H1 (cell line): ENCODE measurements around the gene PROZ. TPM values are rescaled to one million over a fixed set of nuclear protein-coding genes. Genes with fewer than 3 reads are reported as not detected.

ENCODE experiments used
- CTCF ChIA-PET: fragments of 300-600 bp; sonication (Branson Sonifier 250); formaldehyde crosslinking; loops from one replicate; lab custom pipeline; 2021; ENCODE audit not compliant: partially characterized antibody; lab: Charles Lee
- POLR2A ChIA-PET: fragments of 300-600 bp; sonication (Branson Sonifier 250); formaldehyde crosslinking; loops from one replicate; lab custom pipeline; 2021; ENCODE audit warnings: inconsistent platforms; ENCODE audit not compliant: partially characterized antibody; lab: Charles Lee
- DNase-seq, 2 experiments: peaks; one replicate each; pipeline versions ENCODE4 v3.0.0 to v3.0.0-alpha.2; 2010 to 2022; ENCODE audit warnings: low spot score in 2 of 2, low read depth in 1 of 2, mixed read lengths in 1 of 2
- FAIRE-seq: peaks from 2 replicates; lab custom pipeline; 2011; peaks lifted over from hg19 to GRCh38; lab: Jason Lieb, UNC
- H2AFZ ChIP-seq: 2 replicates; pipeline ENCODE4 v1.8.1; 2012; ENCODE audit warnings: low read length, inconsistent platforms
- H2AK5ac ChIP-seq: 2 replicates; pipeline ENCODE4 v1.6.1; 2013; ENCODE audit warnings: low read depth, low read length
- H2BK120ac ChIP-seq: replicated peaks from 2 replicates; pipeline ENCODE3; 2013; ENCODE audit warnings: low read depth, low read length, inconsistent platforms
- H2BK12ac ChIP-seq: 2 replicates; pipeline ENCODE4 v1.6.1; 2013; ENCODE audit warnings: low read depth, low read length
- H2BK15ac ChIP-seq: 2 replicates; pipeline ENCODE4 v1.6.1; 2013; ENCODE audit warnings: low read length
- H2BK20ac ChIP-seq: 2 replicates; pipeline ENCODE4 v1.6.1; 2013; ENCODE audit warnings: low read length
- H2BK5ac ChIP-seq: 2 replicates; pipeline ENCODE4 v1.6.1; 2013; ENCODE audit warnings: low read depth, low read length
- H3K14ac ChIP-seq: 2 replicates; pipeline ENCODE4 v1.6.1; 2013; ENCODE audit warnings: inconsistent platforms; ENCODE audit not compliant: insufficient read length
- H3K18ac ChIP-seq: 2 replicates; pipeline ENCODE4 v1.6.1; 2013; ENCODE audit warnings: low read length; ENCODE audit errors: extremely low read depth
- H3K23ac ChIP-seq: 2 replicates; pipeline ENCODE4 v1.6.1; 2013; ENCODE audit warnings: inconsistent platforms; ENCODE audit not compliant: insufficient read length
- H3K23me2 ChIP-seq: 2 replicates; pipeline ENCODE4 v1.6.1; 2013; ENCODE audit warnings: low read depth, low read length
- H3K27ac ChIP-seq: 2 replicates; pipeline ENCODE4 v1.6.1; 2011; ENCODE audit warnings: low read depth, low read length, inconsistent platforms
- H3K27me3 ChIP-seq, 4 experiments: replicated peaks in 1 of 4; 1 replicate in 1 of 4; 2 replicates in 3 of 4; pipeline versions ENCODE4 v1.6.1 to v1.8.1; 2011 to 2013; ENCODE audit warnings: low read length in 3 of 4, mild to moderate bottlenecking in 3 of 4, inconsistent platforms in 2 of 4, mixed read lengths in 2 of 4, moderate library complexity in 1 of 4; ENCODE audit not compliant: control insufficient read depth in 3 of 4, insufficient read depth in 3 of 4; ENCODE audit errors: extremely low read depth in 1 of 4
- H3K36me3 ChIP-seq, 4 experiments: 2 replicates each; pipeline versions ENCODE4 v1.6.1 to v1.8.1; 2011 to 2013; ENCODE audit warnings: mild to moderate bottlenecking in 4 of 4, low read length in 3 of 4, moderate library complexity in 2 of 4, control low read depth in 1 of 4, inconsistent platforms in 1 of 4; ENCODE audit not compliant: insufficient read depth in 4 of 4, control insufficient read depth in 2 of 4
- H3K4ac ChIP-seq: replicated peaks from 2 replicates; pipeline ENCODE3; 2013; ENCODE audit warnings: low read length, low read depth, mixed read lengths, inconsistent platforms; ENCODE audit not compliant: insufficient read length
- H3K4me1 ChIP-seq, 4 experiments: replicated peaks in 1 of 4; 1 replicate in 1 of 4; 2 replicates in 3 of 4; pipeline versions ENCODE4 v1.6.1 to v1.8.1; 2011 to 2013; ENCODE audit warnings: low read length in 3 of 4, inconsistent platforms in 2 of 4, mixed read lengths in 1 of 4; ENCODE audit not compliant: insufficient read depth in 4 of 4, control insufficient read depth in 3 of 4
- H3K4me2 ChIP-seq, 2 experiments: 2 replicates each; pipeline versions ENCODE4 v1.6.1 to v1.8.1; 2011 to 2013; ENCODE audit warnings: low read depth in 2 of 2, low read length in 2 of 2, control low read depth in 1 of 2, inconsistent platforms in 1 of 2, mild to moderate bottlenecking in 1 of 2; ENCODE audit not compliant: insufficient read depth in 1 of 2
- H3K4me3 ChIP-seq, 4 experiments: fragments of 200-600, 300-600 bp in 1 of 4; sonication (generic), shearing (Covaris generic), sonication (Bioruptor Twin) in 1 of 4; 2 replicates each; pipeline versions ENCODE4 v1.5.1 to v1.8.1; 2011 to 2016; ENCODE audit warnings: low read length in 4 of 4, low read depth in 3 of 4, control low read depth in 2 of 4, inconsistent platforms in 2 of 4, mild to moderate bottlenecking in 2 of 4, mixed read lengths in 1 of 4, moderate library complexity in 1 of 4; ENCODE audit not compliant: insufficient read depth in 2 of 4; ENCODE audit errors: extremely low read depth in 1 of 4
- H3K56ac ChIP-seq: replicated peaks from 2 replicates; pipeline ENCODE3; 2013; ENCODE audit warnings: low read depth, mild to moderate bottlenecking, mixed read lengths, low read length, inconsistent platforms; ENCODE audit not compliant: insufficient read length
- H3K79me1 ChIP-seq: 2 replicates; pipeline ENCODE4 v1.6.1; 2013; ENCODE audit warnings: low read depth, low read length, control low read depth
- H3K79me2 ChIP-seq, 2 experiments: 2 replicates each; pipeline versions ENCODE4 v1.6.1 to v1.8.1; 2012 to 2013; ENCODE audit warnings: low read length in 2 of 2, mild to moderate bottlenecking in 2 of 2, inconsistent platforms in 1 of 2; ENCODE audit not compliant: insufficient read depth in 2 of 2, control insufficient read depth in 1 of 2
- H3K9ac ChIP-seq, 4 experiments: replicated peaks in 1 of 4; 1 replicate in 1 of 4; 2 replicates in 3 of 4; pipeline versions ENCODE4 v1.6.1 to v1.8.1; 2011 to 2013; ENCODE audit warnings: low read depth in 3 of 4, low read length in 3 of 4, control low read depth in 2 of 4, mild to moderate bottlenecking in 2 of 4, moderate library complexity in 2 of 4, inconsistent platforms in 1 of 4; ENCODE audit errors: extremely low read depth in 1 of 4
- H3K9me3 ChIP-seq, 2 experiments: 2 replicates each; pipeline versions ENCODE4 v1.6.1 to v1.8.1; 2012 to 2013; ENCODE audit warnings: mild to moderate bottlenecking in 2 of 2, moderate library complexity in 2 of 2, control low read depth in 1 of 2, inconsistent platforms in 1 of 2, low read depth in 1 of 2, low read length in 1 of 2, mixed read lengths in 1 of 2; ENCODE audit not compliant: insufficient read depth in 2 of 2
- H4K20me1 ChIP-seq, 2 experiments: replicated peaks in 1 of 2; 2 replicates each; pipeline versions ENCODE3 to v1.8.1; 2011 to 2013; ENCODE audit warnings: inconsistent platforms in 2 of 2, low read length in 2 of 2, mild to moderate bottlenecking in 1 of 2; ENCODE audit not compliant: insufficient read depth in 2 of 2, control insufficient read depth in 1 of 2
- H4K5ac ChIP-seq: 2 replicates; pipeline ENCODE4 v1.6.1; 2013; ENCODE audit warnings: low read length, low read depth, mixed read lengths, inconsistent platforms; ENCODE audit not compliant: insufficient read length
- H4K8ac ChIP-seq: 2 replicates; pipeline ENCODE4 v1.8.0; 2013; ENCODE audit warnings: mild to moderate bottlenecking, moderate library complexity, low read length, inconsistent platforms; ENCODE audit not compliant: insufficient read depth; ENCODE audit errors: extremely low read depth
- H4K91ac ChIP-seq: replicated peaks from 2 replicates; pipeline ENCODE3; 2013; ENCODE audit warnings: low read length, mixed read lengths, inconsistent platforms; ENCODE audit not compliant: insufficient read length
- CEBPB ChIP-seq: IDR thresholded peaks from 2 replicates; pipeline ENCODE4 v1.6.1; 2012; ENCODE audit warnings: low read depth, low read length
- EP300 ChIP-seq, 2 experiments: IDR thresholded peaks; 1 replicate in 1 of 2; 2 replicates in 1 of 2; pipeline ENCODE4 v1.6.1; 2011 to 2012; ENCODE audit warnings: low read depth in 2 of 2, low read length in 2 of 2, mild to moderate bottlenecking in 2 of 2, borderline replicate concordance in 1 of 2, inconsistent platforms in 1 of 2, moderate library complexity in 1 of 2
- PHF8 ChIP-seq: fragments of 200-600 bp; sonication (generic); conservative IDR thresholded peaks from 2 replicates; pipeline ENCODE4 v1.7.1; 2012; ENCODE audit warnings: low read depth, mild to moderate bottlenecking, inconsistent platforms, low read length, moderate library complexity
- SP4 ChIP-seq: IDR thresholded peaks from 2 replicates; pipeline ENCODE4 v1.6.1; 2012; ENCODE audit warnings: low read length, inconsistent platforms
- ZNF274 ChIP-seq: IDR thresholded peaks from 2 replicates; pipeline ENCODE4 v1.7.0; 2012; ENCODE audit warnings: low read length, borderline replicate concordance; ENCODE audit errors: extremely low read depth
- WGBS, 2 experiments: shearing (Covaris generic) in 1 of 2; methylation state at CpG; one replicate each; pipeline versions ENCODE4 v1.1.6 to v1.1.7; 2013 to 2015; ENCODE audit warnings: low lambda C conversion rate in 2 of 2, mixed read lengths in 2 of 2, inconsistent platforms in 1 of 2, low coverage in 1 of 2, missing lambda C conversion rate in 1 of 2; ENCODE audit not compliant: insufficient replicate concordance in 2 of 2, insufficient coverage in 1 of 2, insufficient read length in 1 of 2; ENCODE audit errors: extremely low coverage in 1 of 2, missing lambda C conversion rate in 1 of 2; 5-methylcytosine and 5-hydroxymethylcytosine counted together
- polyA plus RNA-seq, 7 experiments: library from polyadenylated mRNA; depleted of rRNA in 3 of 7; stranded (reverse) in 5 of 7; unstranded in 2 of 7; fragments of >200 nt in 5 of 7; fragments of 200-250 nt in 2 of 7; gene quantifications; 1 replicate in 5 of 7; 2 replicates in 1 of 7; 4 replicates in 1 of 7; pipeline versions ENCODE4 v1.2.1 to v1.2.3, GENCODE V29; 2011 to 2013; ENCODE audit warnings: missing spikeins in 2 of 7, mixed read lengths in 2 of 7
- total RNA-seq: library from RNA; stranded (reverse); fragmentation: NEBNext Ultra II Directional; extraction: Animal tissue kit (Norgen Biotek cat#: 25700); gene quantifications from 2 replicates; pipeline ENCODE4 v1.2.1, GENCODE V29; 2021
- TF ChIP-seq, protein P1 (sequence below), 3 experiments: IDR thresholded peaks; 1 replicate in 2 of 3; 2 replicates in 1 of 3; pipeline versions ENCODE4 v1.5.1 to v1.6.1; 2011; ENCODE audit warnings: low read length in 3 of 3, mild to moderate bottlenecking in 3 of 3, inconsistent platforms in 2 of 3, low read depth in 1 of 3, moderate library complexity in 1 of 3; ENCODE audit not compliant: insufficient read depth in 1 of 3; ENCODE audit errors: control extremely low read depth in 1 of 3
- TF ChIP-seq, protein P2 (sequence below): IDR thresholded peaks from 2 replicates; pipeline ENCODE4 v1.6.1; 2011; ENCODE audit warnings: low read length, improper control_type of control experiment

PROZ gene
- total and polyA plus RNA-seq, 2 of the 8 experiments (the other 6 are each of a cell fraction or from before 2014, with no cell fraction given), result not detected

DNA sequence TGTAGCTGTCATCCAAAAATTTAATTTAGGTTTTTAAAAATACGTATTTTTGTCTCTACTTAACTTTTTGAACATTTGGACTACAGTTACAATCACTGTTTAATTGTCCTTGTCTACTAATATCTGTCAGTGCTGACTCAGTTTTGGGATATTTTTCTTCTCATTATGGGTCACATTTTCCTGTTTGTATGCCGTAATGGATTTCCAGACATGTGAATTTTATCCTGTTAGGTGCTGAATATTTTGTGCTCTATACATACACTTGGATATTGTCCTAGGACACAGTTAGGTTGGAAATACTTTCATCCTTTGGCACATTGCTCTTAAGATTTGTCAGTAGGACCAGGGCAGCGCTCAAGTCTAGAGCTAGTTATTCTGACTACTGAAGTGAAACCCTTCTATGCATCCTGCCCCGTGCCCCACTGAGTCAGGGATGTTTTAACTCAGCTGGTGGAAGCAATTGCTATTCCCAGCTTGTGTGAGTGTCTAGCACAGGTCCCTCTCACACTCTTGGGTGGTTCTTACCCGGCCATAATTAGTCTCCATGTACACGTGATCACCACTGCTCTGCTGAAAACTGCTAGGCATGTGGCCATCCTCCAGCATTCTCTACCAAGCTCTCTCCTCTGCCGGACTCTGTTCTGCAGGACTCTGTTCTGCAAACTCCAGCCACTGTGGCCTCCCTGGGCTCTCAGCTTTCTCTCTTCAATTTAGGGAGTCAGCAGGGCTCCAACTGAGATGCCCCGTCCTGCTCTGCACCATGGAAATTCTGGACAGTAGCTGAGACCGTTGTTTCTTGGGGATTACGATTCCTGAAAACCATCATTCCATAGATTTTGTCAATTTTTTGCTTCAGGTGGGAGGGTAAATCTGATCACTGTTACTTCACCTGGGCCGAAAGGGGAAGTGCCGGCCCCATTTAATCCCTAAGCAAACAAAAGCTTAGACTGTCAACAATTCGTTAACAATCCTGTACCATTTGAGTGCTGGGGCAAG, 11.1 kb downstream of the PROZ start:
- Histone ChIP-seq H3K56ac (no peak overlapping the region), H4K91ac (no peak overlapping the region), H2BK120ac (no peak overlapping the region), H2AFZ (no peak overlapping the region), H3K23ac (no peak overlapping the region), H2BK12ac (no peak overlapping the region), H2BK5ac (no peak overlapping the region), H3K23me2 (no peaks in the 10 kb centered on the region), H3K4ac (no peak overlapping the region), H3K4me1 (no peaks in the 10 kb centered on the region), H3K9ac (no peak overlapping the region), H3K4me3 (no peak overlapping the region), H3K36me3 (peaks cover 2 to 34% (median 9%) of the 10 kb centered on the region in 4 experiments; a peak in 5 of 8 replicates), H2BK15ac (no peak overlapping the region), H4K20me1 (no peaks in the 10 kb centered on the region), H3K14ac (no peak overlapping the region), H3K79me2 (no peaks in the 10 kb centered on the region; a peak in 1 of 4 replicates), H4K5ac (no peak overlapping the region), H3K9me3 (no peaks in the 10 kb centered on the region), H3K27me3 (no peaks in the 10 kb centered on the region), H2AK5ac (no peak overlapping the region), H2BK20ac (no peak overlapping the region), H3K79me1 (no peaks in the 10 kb centered on the region), H3K27ac (no peak overlapping the region), H3K4me2 (no peak overlapping the region), H4K8ac (no peak overlapping the region), H3K18ac (no peak overlapping the region)
- CTCF ChIA-PET, result interaction anchor here (0.8 to 1.4 kb wide), 5 partner anchors 38 to 106 kb away, joined by 3 to 4 read pairs (median 3); no protein-coding TSS in a partner anchor
- DNase-seq, result no peak
- POLR2A ChIA-PET, result interaction anchor here (0.7 to 1.8 kb wide), 3 partner anchors 10 to 94 kb away, joined by 3 to 6 read pairs (median 4); no protein-coding TSS in a partner anchor
- WGBS, 2 experiments, result 89% methylated on average over 13 of the region's 13 CpGs; no CpG with 5 or more reads in 1 of the 2 experiments
- no peak for FAIRE-seq
- TF ChIP-seq, protein P1, sequence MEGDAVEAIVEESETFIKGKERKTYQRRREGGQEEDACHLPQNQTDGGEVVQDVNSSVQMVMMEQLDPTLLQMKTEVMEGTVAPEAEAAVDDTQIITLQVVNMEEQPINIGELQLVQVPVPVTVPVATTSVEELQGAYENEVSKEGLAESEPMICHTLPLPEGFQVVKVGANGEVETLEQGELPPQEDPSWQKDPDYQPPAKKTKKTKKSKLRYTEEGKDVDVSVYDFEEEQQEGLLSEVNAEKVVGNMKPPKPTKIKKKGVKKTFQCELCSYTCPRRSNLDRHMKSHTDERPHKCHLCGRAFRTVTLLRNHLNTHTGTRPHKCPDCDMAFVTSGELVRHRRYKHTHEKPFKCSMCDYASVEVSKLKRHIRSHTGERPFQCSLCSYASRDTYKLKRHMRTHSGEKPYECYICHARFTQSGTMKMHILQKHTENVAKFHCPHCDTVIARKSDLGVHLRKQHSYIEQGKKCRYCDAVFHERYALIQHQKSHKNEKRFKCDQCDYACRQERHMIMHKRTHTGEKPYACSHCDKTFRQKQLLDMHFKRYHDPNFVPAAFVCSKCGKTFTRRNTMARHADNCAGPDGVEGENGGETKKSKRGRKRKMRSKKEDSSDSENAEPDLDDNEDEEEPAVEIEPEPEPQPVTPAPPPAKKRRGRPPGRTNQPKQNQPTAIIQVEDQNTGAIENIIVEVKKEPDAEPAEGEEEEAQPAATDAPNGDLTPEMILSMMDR (IDR thresholded peaks at IDR 0.05; ENCODE audit: control extremely low read depth in 1 of 3, insufficient read depth in 1 of 3, low read depth in 1 of 3, low read length in 3 of 3), result no peak
- TF ChIP-seq PHF8, result no peak
- no peak for TF ChIP-seq ZNF274
- TF ChIP-seq CEBPB, result no peak
- TF ChIP-seq SP4, result no peak
- TF ChIP-seq, protein P2, sequence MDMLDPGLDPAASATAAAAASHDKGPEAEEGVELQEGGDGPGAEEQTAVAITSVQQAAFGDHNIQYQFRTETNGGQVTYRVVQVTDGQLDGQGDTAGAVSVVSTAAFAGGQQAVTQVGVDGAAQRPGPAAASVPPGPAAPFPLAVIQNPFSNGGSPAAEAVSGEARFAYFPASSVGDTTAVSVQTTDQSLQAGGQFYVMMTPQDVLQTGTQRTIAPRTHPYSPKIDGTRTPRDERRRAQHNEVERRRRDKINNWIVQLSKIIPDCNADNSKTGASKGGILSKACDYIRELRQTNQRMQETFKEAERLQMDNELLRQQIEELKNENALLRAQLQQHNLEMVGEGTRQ, result no peak
- TF ChIP-seq EP300 (IDR thresholded peaks at IDR 0.05; ENCODE audit: borderline replicate concordance in 1 of 2, low read depth in 2 of 2, low read length in 2 of 2), result no peak
